CD4-positive, alpha-beta T cell treated with Interleukin-15 for 1 hour (primary cell): ENCODE measurements around the gene SNRNP200.

Experiments
- DNase-seq: peaks from one replicate; pipeline ENCODE4 v3.0.0-alpha.2; 2020

SNRNP200 gene

DNA sequence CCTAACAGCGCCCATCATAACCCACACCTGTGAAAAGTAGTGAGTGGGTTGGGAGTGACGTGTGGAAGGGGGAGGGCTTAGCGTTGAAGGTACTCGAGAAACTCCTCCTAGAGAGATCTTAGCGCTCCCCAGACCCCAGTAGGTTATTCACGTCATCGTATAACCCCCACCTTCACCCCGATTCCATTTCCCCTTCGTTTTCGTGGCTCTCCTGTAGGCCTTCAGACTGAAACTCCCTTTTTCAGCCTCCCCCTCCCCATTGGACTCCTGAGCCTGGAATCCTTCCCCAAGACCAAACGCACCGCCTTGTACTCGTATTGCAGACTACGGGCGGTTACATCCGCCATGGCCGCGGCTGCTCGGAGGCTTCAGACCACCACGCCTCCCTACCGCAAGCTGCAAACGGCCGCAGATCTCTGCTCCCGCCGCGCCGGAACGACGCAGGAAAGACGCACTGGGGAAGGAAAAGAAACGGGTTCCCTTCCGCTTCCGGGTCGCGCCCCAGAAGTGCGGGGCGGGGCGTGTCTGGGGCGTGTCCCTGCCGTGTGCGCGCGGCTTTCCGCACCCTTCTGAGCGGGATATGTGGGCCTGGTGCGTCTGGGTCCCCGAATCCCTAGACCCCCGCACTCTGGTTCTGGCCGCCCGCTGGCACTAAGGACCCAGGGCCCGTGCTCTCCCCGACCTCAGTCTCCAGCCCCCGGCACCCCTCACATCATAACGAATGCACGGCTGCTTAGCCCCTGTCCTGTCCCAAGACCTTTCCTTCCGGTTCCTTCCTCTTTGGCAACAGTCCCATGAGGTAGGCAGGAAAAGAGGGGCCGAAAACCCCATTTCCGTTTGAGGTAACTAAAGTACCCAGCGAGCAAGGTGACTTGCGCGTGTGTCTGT lies at the start of gene SNRNP200:
SNRNP200 (minus strand) TSS at position 456 of the 888 bp plus-strand sequence; CDS start at position 347, 109 bp downstream.
- peak; percentile 89 for DNase-seq

- DNase-seq: no peak
Observed at GRCh38 chr2:96354492-96354891, 49.1 kb upstream of the SNRNP200 start.

- no peak for DNase-seq
Observed at GRCh38 chr2:96353606-96354101, 48.3 kb upstream of the SNRNP200 start.

DNA sequence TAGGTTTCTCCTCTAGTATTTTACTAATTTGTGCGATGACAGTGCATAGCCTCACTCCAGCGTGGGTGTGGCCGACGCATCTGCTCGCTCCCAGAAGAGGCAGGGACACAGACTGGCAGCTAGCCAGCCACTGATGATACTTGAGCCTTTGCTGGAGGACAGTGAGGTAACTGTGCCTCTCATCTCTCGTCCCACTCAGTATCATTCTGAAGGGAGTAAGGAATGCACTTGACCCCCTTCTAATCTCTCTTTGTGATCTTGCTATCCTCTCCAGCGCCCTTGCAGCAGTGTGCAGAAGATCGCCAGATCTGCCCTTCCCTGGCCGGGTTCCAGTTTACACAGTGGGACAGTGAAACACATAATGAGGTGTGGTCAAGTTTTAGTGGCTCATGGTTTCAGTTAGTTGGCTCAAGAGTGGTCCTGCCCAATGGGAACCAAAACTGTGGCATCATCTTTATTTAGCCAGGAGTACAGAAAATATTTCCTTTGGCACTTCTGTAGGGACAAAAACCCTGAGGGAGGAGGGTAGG lies 47.8 kb upstream of the SNRNP200 start:
- DNase-seq: no peak

GRCh38 chr2:96347395-96347794 lies 42.0 kb upstream of the SNRNP200 start:
- DNase-seq: no peak

DNA sequence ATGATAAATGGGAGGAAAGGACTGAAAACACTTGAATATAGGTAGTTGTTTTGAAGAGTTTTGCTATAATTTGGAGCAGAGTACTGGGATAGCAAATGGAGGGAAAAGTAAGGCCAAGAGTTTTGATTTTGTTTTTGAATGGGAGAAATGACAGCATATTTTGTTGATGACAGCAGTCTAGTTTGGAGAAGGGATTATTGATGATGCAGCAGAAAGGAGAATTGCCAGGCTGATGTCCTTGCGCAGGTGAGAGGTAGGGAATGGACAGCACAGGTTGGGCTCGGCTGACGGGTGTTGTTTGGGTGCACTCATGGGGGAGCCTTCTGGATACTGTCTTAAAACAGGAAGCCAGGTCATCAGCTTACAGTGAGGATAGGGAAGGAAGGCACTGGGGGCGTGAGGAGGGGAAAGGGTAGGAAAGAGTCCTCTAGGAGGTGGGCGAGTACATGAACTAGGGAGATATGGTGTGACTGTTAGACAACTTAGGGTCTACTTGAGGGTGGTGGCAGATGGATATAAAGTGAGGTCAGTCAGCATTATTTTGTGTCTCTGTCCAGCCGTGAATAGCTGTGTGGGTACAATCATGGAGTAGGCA lies 40.6 kb upstream of the SNRNP200 start:
- DNase-seq: no peak

DNA sequence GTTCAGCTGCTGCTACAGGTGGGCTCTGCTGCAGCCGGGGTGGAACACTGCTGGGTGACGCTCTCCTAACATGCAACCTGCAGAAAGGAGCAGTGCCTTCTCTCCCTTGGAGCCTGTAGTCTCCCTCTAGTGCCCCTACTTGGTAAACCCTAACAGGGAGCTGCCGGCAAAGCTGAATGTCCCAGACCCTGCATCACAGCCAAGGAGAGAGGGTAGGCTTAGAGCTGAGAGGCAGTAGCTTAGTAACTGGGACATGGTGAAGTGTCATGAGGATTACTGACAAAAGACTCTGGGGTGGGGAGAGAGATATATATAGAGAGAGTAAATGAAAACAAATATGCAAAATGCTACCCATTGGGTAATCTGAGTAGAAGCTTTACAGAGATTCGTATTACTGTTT lies 40.1 kb upstream of the SNRNP200 start:
- DNase-seq: no peak

- DNase-seq: peak; percentile 44
Observed at GRCh38 chr2:96344011-96344410, 38.7 kb upstream of the SNRNP200 start.

DNA sequence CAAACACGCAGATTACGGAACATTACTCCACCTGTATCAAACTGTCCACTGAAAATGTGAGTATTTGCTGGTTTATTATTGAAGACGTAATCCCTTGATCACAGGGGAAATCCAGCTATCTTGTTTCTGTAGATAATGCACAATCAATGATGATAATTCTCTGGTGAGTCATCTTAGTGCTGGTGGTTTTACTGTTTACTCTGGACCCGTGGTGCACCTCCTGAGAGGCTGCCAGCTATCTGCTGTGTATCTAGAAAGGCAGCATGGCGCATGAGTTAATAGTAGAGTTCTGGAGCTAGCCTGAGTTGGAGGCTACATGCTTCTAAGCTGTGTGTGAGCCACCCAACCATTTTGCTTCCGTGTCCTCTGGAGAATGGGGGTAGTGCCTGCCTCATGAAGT lies 36.7 kb upstream of the SNRNP200 start:
- DNase-seq: peak; percentile 40

DNA sequence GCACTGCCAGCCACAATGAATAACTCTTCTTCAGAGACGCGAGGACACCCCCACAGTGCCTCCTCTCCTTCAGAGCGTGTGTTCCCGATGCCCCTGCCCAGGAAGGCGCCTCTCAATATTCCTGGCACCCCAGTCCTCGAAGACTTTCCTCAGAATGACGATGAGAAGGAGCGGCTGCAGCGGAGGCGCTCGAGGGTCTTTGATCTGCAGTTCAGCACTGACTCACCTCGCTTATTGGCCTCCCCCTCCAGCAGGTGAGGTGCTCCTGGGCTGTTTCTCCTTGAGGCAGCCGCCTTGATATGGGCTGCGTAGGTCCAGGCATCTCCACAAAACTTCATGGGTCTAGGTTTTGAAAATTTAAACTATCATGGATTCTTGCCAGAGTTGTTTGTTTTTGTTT lies 36.3 kb upstream of the SNRNP200 start:
- no peak for DNase-seq

DNA sequence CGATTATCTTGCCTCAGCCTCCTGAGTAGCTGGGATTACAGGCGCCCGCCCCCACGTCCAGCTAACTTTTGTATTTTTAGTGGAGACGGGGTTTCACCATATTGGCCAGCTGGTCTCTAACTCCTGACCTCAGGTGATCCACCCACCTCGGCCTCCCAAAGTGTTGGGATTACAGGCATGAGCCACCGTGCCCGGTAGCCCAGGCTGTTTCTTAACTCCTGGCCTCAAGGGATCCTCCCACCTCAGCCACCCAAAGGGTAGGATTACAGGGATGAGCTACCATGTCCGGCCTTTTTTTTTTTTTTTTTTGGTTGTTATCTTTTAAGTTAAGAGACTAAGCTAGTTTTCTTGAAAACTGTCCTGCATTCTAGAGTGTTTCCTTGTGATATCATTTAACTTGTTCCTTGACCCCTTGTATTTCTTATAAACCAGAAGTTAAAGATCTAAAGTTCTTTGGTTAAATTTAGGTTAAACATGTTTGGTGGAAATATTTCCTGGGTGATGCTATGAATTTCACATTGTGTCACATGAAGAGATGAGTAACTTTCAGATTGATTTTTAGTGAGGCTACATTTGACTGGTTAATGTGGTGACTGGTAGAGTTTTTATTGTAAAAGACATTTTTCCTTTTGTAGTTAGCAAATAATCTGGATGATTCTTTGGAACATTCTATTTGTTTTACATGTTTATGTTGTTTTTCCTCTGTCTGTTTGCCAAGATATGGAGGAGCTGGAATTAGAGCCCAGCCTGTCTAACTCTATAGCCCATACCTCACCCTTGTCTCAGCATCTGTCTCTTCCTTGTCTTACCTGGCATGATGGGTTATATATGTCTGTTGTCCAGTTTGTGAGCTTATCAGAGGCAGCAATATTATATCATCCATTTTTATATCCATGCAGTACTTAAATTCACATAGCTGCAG lies 35.4 kb upstream of the SNRNP200 start:
- DNase-seq: no peak

DNA sequence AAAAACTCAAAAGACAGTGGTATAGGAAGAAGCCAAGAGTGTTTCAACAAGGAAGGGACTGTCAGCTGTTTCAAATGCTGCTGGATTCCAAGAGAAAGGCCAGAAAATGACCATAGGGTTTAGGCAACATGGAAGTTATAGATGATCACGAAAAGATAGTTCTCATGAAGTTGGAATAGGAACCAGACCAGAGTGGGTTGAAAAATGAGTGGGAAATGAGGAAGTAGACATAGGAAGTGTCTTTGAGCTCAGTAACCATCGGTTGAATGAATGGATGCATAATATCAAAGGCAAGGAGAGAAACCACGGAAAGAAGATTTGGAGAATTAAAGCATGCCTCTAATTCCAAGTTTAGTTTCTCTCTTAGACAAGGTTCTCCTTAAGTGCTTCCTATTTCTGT lies 31.5 kb upstream of the SNRNP200 start:
- DNase-seq: no peak

DNA sequence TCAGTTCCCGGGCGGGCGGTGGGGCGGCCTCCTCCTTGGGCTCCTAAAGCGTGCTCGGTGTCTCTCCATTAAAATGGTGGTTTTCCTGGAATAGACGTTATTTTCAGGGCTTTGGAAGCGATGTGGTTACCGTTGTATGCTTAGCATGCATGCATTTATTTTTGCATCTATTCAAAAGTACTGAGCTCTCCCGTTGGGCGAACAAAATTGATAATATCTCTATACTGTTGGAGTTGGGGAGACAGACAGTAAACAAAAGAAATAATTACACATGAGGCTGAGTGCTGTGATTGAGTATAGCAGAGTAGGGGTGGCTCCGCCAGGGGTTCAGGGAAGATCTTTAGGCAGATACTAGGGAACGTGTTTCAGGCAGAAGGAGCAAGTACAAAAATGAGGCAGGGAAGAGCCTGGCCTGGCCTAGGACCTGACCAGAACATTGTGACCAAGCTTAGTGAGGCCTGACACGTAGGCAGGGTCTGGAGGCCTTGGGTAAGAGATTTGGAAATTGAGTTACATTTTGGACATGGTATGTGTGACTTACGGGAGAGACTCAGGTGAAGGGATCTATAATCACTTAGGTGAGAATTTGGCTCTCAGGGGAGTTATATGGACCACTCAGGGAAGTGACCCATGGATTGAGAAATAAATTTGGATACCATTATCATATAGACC lies 30.9 kb upstream of the SNRNP200 start:
- no peak for DNase-seq

GRCh38 chr2:96333708-96334107 lies 28.4 kb upstream of the SNRNP200 start:
- no peak for DNase-seq

DNA sequence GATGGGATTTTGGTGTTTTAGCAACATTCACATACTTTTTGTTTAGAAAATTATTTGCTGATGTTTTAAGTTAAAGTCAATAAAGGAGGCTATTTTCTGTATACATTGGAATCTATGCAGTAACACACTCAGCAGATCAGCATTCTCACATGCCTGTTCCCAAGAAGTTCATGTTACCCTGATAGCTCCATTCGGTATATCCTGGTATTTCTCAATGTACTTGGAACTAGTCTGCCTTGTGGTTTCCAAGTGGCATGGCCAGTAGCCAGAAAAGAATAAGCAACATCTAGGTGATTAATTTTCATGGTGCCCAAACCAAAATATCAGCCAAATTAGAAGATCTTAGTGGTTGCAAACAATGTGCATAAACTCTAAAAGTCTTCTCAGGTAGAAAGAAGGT lies 25.1 kb upstream of the SNRNP200 start:
- DNase-seq: no peak

- DNase-seq: no peak
Observed at GRCh38 chr2:96329874-96330273, 24.5 kb upstream of the SNRNP200 start.

DNA sequence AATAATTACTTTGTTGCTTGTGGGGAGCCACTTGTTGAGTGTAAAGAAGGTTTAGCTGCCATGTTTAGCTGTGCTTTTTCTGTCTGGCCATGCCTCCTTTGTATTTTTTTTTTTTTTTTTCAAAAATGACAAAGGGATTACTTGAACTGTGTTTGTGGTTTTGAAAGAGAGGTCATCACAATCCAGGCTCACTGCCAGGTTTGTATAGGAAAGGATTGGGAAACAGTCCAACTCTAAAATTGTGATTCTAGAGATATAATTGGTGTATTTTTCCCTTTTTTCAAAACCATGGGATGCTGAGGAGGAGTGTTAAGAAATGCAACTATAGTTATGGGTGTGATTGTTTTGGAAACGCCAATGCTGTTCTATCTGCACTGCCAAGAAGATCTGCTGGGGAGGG lies 24.1 kb upstream of the SNRNP200 start:
- DNase-seq: no peak

- no peak for DNase-seq
Observed at GRCh38 chr2:96326990-96327820, 21.9 kb upstream of the SNRNP200 start.

GRCh38 chr2:96326564-96326963 lies 21.2 kb upstream of the SNRNP200 start:
- no peak for DNase-seq

GRCh38 chr2:96325884-96326255 lies 20.5 kb upstream of the SNRNP200 start:
- DNase-seq: peak; percentile 60
